Choroid plexus epithelial cell (primary cell): Measurements from ENCODE around the gene PCDH1.
"Not testable (repeated sequence)": the region's sequence is repeated elsewhere in the genome, so short reads cannot be mapped to it uniquely, and the experiment has no call there.

Source experiments
- DNase-seq: peaks from one replicate; pipeline ENCODE4 v3.0.0-alpha.2; 2010; ENCODE audit warnings: low read depth
- H3K4me3 ChIP-seq: 2 replicates; pipeline ENCODE4 v1.5.1; 2011; ENCODE audit warnings: low read depth, mild to moderate bottlenecking, control low read depth, low read length, moderate library complexity
- TF ChIP-seq, protein P1 (sequence below): conservative IDR thresholded peaks from 2 replicates; pipeline ENCODE4 v1.5.1; 2011; ENCODE audit warnings: low read depth, mild to moderate bottlenecking, control low read depth, inconsistent platforms, low read length, moderate library complexity

Gene PCDH1

DNA sequence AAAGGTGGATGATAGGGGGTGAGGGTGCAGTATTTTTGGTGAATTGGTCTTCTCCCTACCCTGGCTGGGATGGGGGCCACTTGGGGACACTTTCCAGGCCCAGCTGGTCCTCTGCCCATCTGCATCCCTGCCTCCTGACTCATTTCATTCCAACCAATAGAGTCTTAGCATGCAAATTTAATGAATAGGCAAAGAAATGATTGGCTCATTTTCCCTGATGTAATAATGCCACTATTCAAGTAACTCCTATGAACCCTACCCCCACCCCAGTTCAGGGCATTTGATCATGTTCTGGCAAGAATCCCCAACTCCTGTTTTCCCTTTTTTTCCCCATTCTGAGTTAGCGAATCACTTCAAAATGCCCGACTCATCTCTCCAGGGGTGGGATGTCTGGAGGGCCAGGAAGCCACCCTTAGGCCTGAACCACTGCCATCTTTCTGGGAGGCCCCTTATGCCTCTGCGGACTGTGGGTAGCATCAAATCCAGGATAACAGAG, 56.7 kb downstream of the PCDH1 start:
- DNase-seq, result peak; percentile 81
- TF ChIP-seq, protein P1, sequence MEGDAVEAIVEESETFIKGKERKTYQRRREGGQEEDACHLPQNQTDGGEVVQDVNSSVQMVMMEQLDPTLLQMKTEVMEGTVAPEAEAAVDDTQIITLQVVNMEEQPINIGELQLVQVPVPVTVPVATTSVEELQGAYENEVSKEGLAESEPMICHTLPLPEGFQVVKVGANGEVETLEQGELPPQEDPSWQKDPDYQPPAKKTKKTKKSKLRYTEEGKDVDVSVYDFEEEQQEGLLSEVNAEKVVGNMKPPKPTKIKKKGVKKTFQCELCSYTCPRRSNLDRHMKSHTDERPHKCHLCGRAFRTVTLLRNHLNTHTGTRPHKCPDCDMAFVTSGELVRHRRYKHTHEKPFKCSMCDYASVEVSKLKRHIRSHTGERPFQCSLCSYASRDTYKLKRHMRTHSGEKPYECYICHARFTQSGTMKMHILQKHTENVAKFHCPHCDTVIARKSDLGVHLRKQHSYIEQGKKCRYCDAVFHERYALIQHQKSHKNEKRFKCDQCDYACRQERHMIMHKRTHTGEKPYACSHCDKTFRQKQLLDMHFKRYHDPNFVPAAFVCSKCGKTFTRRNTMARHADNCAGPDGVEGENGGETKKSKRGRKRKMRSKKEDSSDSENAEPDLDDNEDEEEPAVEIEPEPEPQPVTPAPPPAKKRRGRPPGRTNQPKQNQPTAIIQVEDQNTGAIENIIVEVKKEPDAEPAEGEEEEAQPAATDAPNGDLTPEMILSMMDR, result no peak
- H3K4me3 ChIP-seq, result no peak overlapping the region

DNA sequence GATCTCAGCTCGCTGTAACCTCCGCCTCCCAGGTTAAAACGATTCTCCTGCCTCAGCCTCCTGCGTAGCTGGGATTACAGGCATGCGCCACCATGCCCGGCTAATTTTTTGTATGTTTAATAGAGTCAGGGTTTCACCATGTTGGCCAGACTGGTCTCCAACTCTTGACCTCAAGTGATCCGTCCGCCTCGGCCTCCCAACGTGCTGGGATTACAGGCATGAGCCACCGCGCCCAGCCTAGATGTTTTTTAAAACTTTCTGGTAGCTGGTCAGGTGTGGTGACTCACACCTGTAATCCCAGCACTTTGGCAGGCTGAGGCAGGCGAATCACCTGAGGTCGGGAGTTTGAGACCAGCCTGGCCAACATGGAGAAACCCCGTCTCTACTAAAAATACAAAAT, 57.5 kb downstream of the PCDH1 start:
- DNase-seq, H3K4me3 ChIP-seq: not testable (repeated sequence)

DNA sequence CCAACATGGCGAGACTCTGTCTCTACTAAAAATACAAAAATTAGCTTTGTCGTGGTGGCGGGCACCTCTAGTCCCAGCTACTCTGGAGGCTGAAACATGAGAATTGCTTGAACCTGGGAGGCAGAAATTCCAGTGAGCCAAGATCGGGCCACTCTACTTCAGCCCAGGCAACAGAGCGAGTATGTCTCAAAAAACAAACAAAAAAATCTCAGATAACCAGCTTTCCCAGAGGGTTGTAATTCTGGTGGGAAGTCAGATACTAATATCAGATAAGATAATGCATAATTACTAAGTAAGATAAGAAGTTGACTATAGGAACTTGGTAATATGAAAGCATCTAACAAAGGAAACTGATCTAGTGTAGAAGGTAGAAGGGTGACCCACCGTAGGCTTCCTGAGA, 60.6 kb downstream of the PCDH1 start:
- DNase-seq, result no peak
- H3K4me3 ChIP-seq, result no peak overlapping the region
- TF ChIP-seq, protein P1, result no peak

DNA sequence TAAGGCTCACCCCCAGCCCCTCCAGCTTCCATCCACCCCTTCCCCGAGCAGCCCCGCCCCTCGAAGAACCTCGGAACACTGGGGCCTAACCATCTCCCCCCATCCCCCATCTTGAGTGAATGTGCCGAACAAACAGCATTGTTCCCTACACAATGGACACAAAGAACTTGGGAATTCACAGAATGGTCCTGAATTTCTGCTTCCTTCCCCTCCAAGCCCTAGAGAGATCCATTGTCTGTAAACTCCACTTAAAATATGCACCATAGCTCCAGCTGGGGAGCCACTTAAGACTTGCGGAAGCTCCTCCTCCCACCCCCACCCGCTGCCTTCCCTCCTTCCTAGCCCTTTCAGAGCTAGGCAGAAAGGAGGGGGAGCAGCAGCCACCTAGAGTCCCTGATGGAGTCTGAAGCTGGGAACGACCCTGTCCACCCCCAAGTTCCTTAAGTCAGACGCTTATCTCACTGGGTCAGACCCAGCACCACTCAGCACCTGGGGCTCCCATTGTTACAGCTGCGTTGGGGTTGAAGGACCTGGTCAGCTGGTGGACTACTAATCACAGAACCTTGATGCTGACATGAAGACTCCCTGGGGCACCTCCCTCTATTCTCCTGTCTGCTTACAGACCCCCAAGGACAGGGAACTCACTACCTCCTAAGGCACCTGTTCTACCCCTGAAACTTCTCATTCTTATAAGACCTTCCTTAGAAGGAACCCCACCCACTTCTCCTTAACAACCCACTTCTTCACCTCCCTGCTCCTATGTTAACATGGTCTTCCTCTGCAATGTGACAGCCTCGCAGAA, 61.4 kb downstream of the PCDH1 start:
- TF ChIP-seq, protein P1, result no peak
- no peak overlapping the region for H3K4me3 ChIP-seq
- no peak for DNase-seq

DNA sequence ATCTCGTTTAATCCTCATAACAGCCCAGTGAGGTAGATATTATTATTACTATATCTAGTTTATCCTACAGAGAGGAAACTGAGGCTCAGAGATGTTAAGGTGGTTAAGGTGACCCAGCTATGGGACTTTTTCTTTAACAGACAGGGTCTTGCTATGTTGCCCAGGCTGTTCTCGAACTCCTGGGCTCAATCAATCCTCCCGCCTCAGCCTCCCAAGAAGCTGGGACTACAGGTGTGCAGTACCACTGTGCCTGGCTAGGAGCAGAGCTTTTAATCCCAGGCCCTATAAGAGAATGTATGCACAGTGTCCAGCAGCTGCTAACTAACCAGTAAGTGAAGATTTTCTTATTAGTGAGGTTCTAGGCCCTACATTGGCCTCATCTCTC, 62.4 kb downstream of the PCDH1 start:
- TF ChIP-seq, protein P1, result no peak
- DNase-seq, result no peak
- no peak overlapping the region for H3K4me3 ChIP-seq

DNA sequence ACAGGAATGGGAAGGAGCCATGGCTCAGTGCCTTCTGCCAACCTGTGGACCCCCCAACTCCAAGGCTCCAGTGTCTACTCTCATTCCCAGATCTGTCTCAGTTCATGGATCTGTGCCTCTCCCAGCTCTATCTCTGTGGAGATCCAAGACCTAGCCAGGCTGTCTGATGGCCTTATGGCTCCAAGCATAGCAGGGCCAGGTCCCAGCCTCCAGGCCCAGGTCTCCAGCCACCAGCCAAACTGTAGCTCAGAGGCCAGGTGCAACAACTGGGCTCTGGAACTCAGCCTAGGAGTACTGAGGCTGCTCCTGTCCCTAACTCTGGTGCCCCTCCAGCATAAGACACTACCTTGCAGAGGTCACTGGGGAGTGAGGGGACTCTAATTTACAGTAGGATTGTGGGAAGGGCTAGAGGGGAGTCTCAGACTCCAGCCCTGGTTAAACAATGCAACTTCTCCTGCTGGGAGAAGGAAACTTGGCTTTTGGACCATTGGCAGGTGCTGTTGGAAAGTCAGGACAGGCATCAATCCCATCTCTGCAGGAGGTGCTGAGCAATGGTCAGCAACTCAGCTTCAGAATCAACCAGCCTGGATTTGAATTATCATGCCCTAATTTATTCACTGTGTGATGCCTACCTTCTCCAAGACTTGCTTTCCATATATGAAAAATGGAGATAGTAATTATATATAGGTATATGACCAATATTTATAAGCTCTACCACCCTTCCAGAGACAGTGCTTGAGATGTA, 63.0 kb downstream of the PCDH1 start:
- DNase-seq, result no peak
- TF ChIP-seq, protein P1, result no peak
- H3K4me3 ChIP-seq, result no peak overlapping the region

DNA sequence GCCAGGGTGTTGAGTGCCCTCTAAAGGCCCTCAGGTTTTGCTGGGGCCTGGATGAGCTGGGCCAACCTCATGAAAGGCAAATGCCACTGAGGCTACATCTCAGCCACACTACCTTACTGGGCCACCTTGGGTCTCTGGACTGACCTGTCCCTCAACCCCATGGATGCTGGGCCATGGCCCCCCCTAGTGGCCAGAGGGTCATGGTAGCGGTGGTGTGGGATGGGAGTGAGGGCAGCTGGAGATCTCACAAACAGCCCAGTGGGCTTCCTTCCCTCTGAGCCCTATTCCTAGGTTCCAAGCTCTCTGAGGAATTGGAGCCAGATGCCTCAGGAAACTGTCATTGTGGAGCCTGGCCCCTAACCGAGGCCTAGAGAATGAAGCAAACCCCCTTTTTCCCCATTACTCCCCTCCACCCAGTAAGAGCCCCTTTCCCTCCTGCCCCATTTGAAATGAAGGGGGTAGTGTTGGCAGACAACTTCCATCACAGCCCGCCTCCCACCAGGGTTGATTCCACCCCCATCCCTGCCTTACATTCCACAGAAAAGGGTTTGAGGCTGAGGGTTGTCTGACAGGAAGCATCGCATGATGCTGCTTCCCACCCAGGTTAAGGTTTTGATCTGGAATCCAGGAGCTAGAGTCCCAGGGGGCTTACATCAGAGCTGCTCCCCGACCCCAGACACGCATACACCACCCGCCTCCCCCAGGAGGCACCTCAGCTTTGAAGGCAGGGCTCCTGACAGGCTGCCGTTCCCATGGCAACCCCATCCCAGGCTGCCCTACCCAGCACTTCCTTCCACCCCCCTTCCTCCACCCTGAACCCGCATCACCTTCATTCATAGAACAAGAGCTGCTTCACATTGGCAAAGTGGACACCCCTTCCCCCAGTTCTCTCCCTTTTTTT, 63.9 kb downstream of the PCDH1 start:
- peak; percentile 19 for DNase-seq
- H3K4me3 ChIP-seq, result no peak overlapping the region
- TF ChIP-seq, protein P1, result peak; percentile 71
